Caco-2 (cell line): ENCODE results near the gene INPP5D. TPM values are rescaled to one million over a fixed set of nuclear protein-coding genes. Genes with fewer than 3 reads are reported as not detected.
"Not testable (repeated sequence)": the region's sequence is repeated elsewhere in the genome, so short reads cannot be mapped to it uniquely, and the experiment has no call there.

ENCODE experiments used
- BruUV-seq: library from RNA; stranded (reverse); fragments of 400-500 nt; replicated peaks from 2 replicates; lab custom pipeline; 2021; lab: Mats Ljungman, UMichigan
- CTCF ChIA-PET: fragments of 300-600 bp; sonication (Branson Sonifier 250); formaldehyde crosslinking; loops from one replicate; lab custom pipeline; 2022; ENCODE audit warnings: antibody characterized with exemption; lab: Charles Lee
- POLR2A ChIA-PET: fragments of 300-600 bp; sonication (Branson Sonifier 250); formaldehyde crosslinking; loops from one replicate; lab custom pipeline; 2022; ENCODE audit warnings: antibody characterized with exemption; lab: Charles Lee
- DNase-seq, 2 experiments: peaks; one replicate each; pipeline versions ENCODE4 v3.0.0 to v3.0.0-alpha.2; 2020 to 2022
- H3K27me3 ChIP-seq: replicated peaks from 2 replicates; pipeline ENCODE4 v1.6.0; 2011; ENCODE audit warnings: low read length; ENCODE audit not compliant: control insufficient read depth, insufficient read depth
- H3K36me3 ChIP-seq: 2 replicates; pipeline ENCODE4 v1.5.1; 2011; ENCODE audit warnings: low read length; ENCODE audit not compliant: control insufficient read depth, insufficient read depth
- H3K4me1 ChIP-seq: fragments of 250-450 bp; sonication (Bioruptor Pico); 2 replicates; pipeline ENCODE4 v1.5.1; 2020; ENCODE audit warnings: mild to moderate bottlenecking
- H3K4me3 ChIP-seq: 2 replicates; pipeline ENCODE4 v1.5.1; 2011; ENCODE audit warnings: low read depth, mild to moderate bottlenecking, control low read depth, low read length
- H3K9me3 ChIP-seq: fragments of 250-450 bp; sonication (Bioruptor Pico); 2 replicates; pipeline ENCODE4 v1.5.1; 2020; ENCODE audit warnings: mild to moderate bottlenecking, moderate library complexity
- H3K27ac Mint-ChIP-seq: one replicate; pipeline ENCODE4 v1.8.0; 2022; ENCODE audit warnings: mixed read lengths; ENCODE audit not compliant: unreplicated experiment
- H3K27me3 Mint-ChIP-seq: one replicate; pipeline ENCODE4 v1.8.0; 2022; ENCODE audit warnings: mixed read lengths; ENCODE audit not compliant: insufficient read depth, unreplicated experiment
- H3K36me3 Mint-ChIP-seq: one replicate; pipeline ENCODE4 v1.8.0; 2022; ENCODE audit warnings: mild to moderate bottlenecking, mixed read lengths; ENCODE audit not compliant: insufficient read depth, unreplicated experiment
- H3K4me1 Mint-ChIP-seq: one replicate; pipeline ENCODE4 v1.8.0; 2022; ENCODE audit warnings: low read depth, mixed read lengths; ENCODE audit not compliant: unreplicated experiment
- H3K4me3 Mint-ChIP-seq: one replicate; pipeline ENCODE4 v1.8.0; 2022; ENCODE audit warnings: mild to moderate bottlenecking, moderate library complexity, mixed read lengths; ENCODE audit not compliant: unreplicated experiment
- H3K9me3 Mint-ChIP-seq: one replicate; pipeline ENCODE4 v1.8.0; 2022; ENCODE audit warnings: mixed read lengths; ENCODE audit not compliant: unreplicated experiment
- CTCF ChIP-seq, 2 experiments: fragments of 200-600 bp in 1 of 2; IDR thresholded peaks; 1 replicate in 1 of 2; 2 replicates in 1 of 2; pipeline versions ENCODE4 v1.5.1 to v1.8.0; 2011 to 2022; ENCODE audit warnings: antibody characterized with exemption in 1 of 2, control low read depth in 1 of 2, inconsistent platforms in 1 of 2, low read depth in 1 of 2, low read length in 1 of 2, mild to moderate bottlenecking in 1 of 2, moderate library complexity in 1 of 2; ENCODE audit not compliant: insufficient read depth in 1 of 2, severe bottlenecking in 1 of 2, unreplicated experiment in 1 of 2
- intact Hi-C: fragments of 100-400 bp; cut with micrococcal nuclease; formaldehyde crosslinking; loops from one replicate; pipeline ENCODE4 v1.10.0; 2022; ENCODE audit not compliant: unreplicated experiment
- total RNA-seq: library from RNA; stranded (reverse); gene quantifications from 2 replicates; pipeline ENCODE4 v1.2.3, GENCODE V29; 2022

INPP5D gene
- total RNA-seq, 1 experiment from 2014 or later = not detected

- Mint-ChIP-seq H3K27ac (no peak overlapping the region), H3K27me3 (no peaks in the 10 kb centered on the region), H3K4me3 (no peak overlapping the region), H3K4me1 (no peaks in the 10 kb centered on the region), H3K36me3 (no peaks in the 10 kb centered on the region), H3K9me3 (no peaks in the 10 kb centered on the region)
- Histone ChIP-seq H3K36me3 (no peaks in the 10 kb centered on the region), H3K4me3 (no peak overlapping the region), H3K27me3 (no peaks in the 10 kb centered on the region), H3K9me3 (no peaks in the 10 kb centered on the region), H3K4me1 (no peaks in the 10 kb centered on the region)
- POLR2A ChIA-PET = no interaction called here
- no peak for TF ChIP-seq CTCF (IDR thresholded peaks at IDR 0.05; ENCODE audit: insufficient read depth in 1 of 2, low read depth in 1 of 2, low read length in 1 of 2, severe bottlenecking in 1 of 2, unreplicated experiment in 1 of 2)
- intact Hi-C loops = no loop called here
- DNase-seq = no peak
- CTCF ChIA-PET = no interaction called here
- BruUV-seq = no TSS peak
These were observed 46.5 kb upstream of the INPP5D start for GRCh38 chr2:233013650-233014049.

- H3K9me3 ChIP-seq = no peaks in the 10 kb centered on the region
- CTCF ChIA-PET = no interaction called here
- no peaks in the 10 kb centered on the region for H3K4me1 Mint-ChIP-seq
These were observed 45.0 kb upstream of the INPP5D start for GRCh38 chr2:233015019-233015645.

GRCh38 chr2:233017947-233018346 is 42.2 kb upstream of the INPP5D start:
- no peaks in the 10 kb centered on the region for H3K36me3 ChIP-seq
- no peaks in the 10 kb centered on the region for H3K9me3 ChIP-seq
- Mint-ChIP-seq H3K9me3 (no peaks in the 10 kb centered on the region), H3K27me3 (no peaks in the 10 kb centered on the region), H3K27ac (no peak overlapping the region), H3K4me3 (no peak overlapping the region), H3K36me3 (no peaks in the 10 kb centered on the region), H3K4me1 (no peaks in the 10 kb centered on the region)
- intact Hi-C loops = no loop called here
- H3K27me3 ChIP-seq = no peaks in the 10 kb centered on the region
- H3K4me3 ChIP-seq = no peak overlapping the region
- CTCF ChIA-PET = no interaction called here
- BruUV-seq = no TSS peak
- no peak for TF ChIP-seq CTCF (IDR thresholded peaks at IDR 0.05; ENCODE audit: insufficient read depth in 1 of 2, low read depth in 1 of 2, low read length in 1 of 2, severe bottlenecking in 1 of 2, unreplicated experiment in 1 of 2)
- POLR2A ChIA-PET = no interaction called here
- H3K4me1 ChIP-seq = no peaks in the 10 kb centered on the region
- no peak for DNase-seq

More at GRCh38 chr2:233015019-233015645, 45.0 kb upstream of the INPP5D start:
- intact Hi-C loops = no loop called here
- H3K4me3 ChIP-seq = no peak overlapping the region
- no peak overlapping the region for H3K27ac Mint-ChIP-seq
- H3K36me3 ChIP-seq = no peaks in the 10 kb centered on the region
- H3K27me3 Mint-ChIP-seq = no peaks in the 10 kb centered on the region
- POLR2A ChIA-PET = no interaction called here
- H3K4me1 ChIP-seq = no peaks in the 10 kb centered on the region
- TF ChIP-seq CTCF (IDR thresholded peaks at IDR 0.05; ENCODE audit: insufficient read depth in 1 of 2, low read depth in 1 of 2, low read length in 1 of 2, severe bottlenecking in 1 of 2, unreplicated experiment in 1 of 2) = no peak
- no peaks in the 10 kb centered on the region for H3K27me3 ChIP-seq
- DNase-seq = no peak
- no TSS peak for BruUV-seq
- no peaks in the 10 kb centered on the region for H3K36me3 Mint-ChIP-seq
- no peaks in the 10 kb centered on the region for H3K9me3 Mint-ChIP-seq
- H3K4me3 Mint-ChIP-seq = no peak overlapping the region

- H3K36me3 ChIP-seq, H3K4me3 Mint-ChIP-seq, CTCF ChIA-PET, H3K27me3 ChIP-seq, H3K9me3 Mint-ChIP-seq, H3K9me3 ChIP-seq, H3K27ac Mint-ChIP-seq, intact Hi-C loops, H3K4me3 ChIP-seq, H3K4me1 ChIP-seq, DNase-seq, BruUV-seq, POLR2A ChIA-PET, H3K27me3 Mint-ChIP-seq, H3K36me3 Mint-ChIP-seq, H3K4me1 Mint-ChIP-seq: not testable (repeated sequence)
These were observed 40.5 kb upstream of the INPP5D start for GRCh38 chr2:233019610-233020009.
